Smooth muscle cell (in vitro differentiated cells): ENCODE measurements around the gene SLC5A3. TPM values are rescaled to one million over a fixed set of nuclear protein-coding genes. Genes with fewer than 3 reads are reported as not detected.

Source experiments
- polyA plus RNA-seq: library from polyadenylated mRNA; unstranded; fragments of >200 nt; fragmentation: Nextera tagmentation; extraction: Ambion mirVana; gene quantifications from 2 replicates; pipeline ENCODE4 v1.2.1, GENCODE V29; 2016
- total RNA-seq: library from RNA; depleted of rRNA; stranded (reverse); fragments of >200 nt; gene quantifications from 2 replicates; pipeline ENCODE4 v1.2.3, GENCODE V29; 2014

The SLC5A3 gene
- total and polyA plus RNA-seq, 2 experiments from 2014 or later = 2.0 to 24.6 TPM

Other genes starting within 250 kb of the SLC5A3 start
- 226 and 269 TPM in 2 replicates for gene ATP5PO, start 157.8 kb upstream of the SLC5A3 start, total RNA-seq
- 363 and 366 TPM in 2 replicates for gene ATP5PO, start 157.8 kb upstream of the SLC5A3 start, polyA plus RNA-seq
- gene MRPS6, start within 50 bp of the SLC5A3 start, total RNA-seq = 44.5 and 47.8 TPM in 2 replicates
- 142 and 152 TPM in 2 replicates for gene MRPS6, start within 50 bp of the SLC5A3 start, polyA plus RNA-seq